Neural crest cell (in vitro differentiated cells): ENCODE data around the gene YARS1. TPM values are rescaled to one million over a fixed set of nuclear protein-coding genes. Genes with fewer than 3 reads are reported as not detected.

Experiments
- DNase-seq: peaks from one replicate; pipeline ENCODE4 v3.0.0; 2021; ENCODE audit warnings: low read depth, mixed read lengths, low spot score
- H3K27ac Mint-ChIP-seq: one replicate; pipeline ENCODE4 v1.8.0; 2021; ENCODE audit warnings: mild to moderate bottlenecking, mixed read lengths; ENCODE audit not compliant: unreplicated experiment
- H3K27me3 Mint-ChIP-seq: 2 replicates; pipeline ENCODE4 v1.8.0; 2021; ENCODE audit warnings: low read depth, mild to moderate bottlenecking, mixed read lengths
- H3K36me3 Mint-ChIP-seq: 2 replicates; pipeline ENCODE4 v1.8.0; 2021; ENCODE audit warnings: low read depth, mild to moderate bottlenecking, mixed read lengths
- H3K4me1 Mint-ChIP-seq: 2 replicates; pipeline ENCODE4 v1.8.0; 2021; ENCODE audit warnings: mixed read lengths
- H3K4me3 Mint-ChIP-seq: one replicate; pipeline ENCODE4 v1.8.0; 2021; ENCODE audit warnings: mild to moderate bottlenecking, mixed read lengths
- H3K9me3 Mint-ChIP-seq: 2 replicates; pipeline ENCODE4 v1.8.0; 2021; ENCODE audit warnings: mixed read lengths
- CTCF ChIP-seq: fragments of 200-600 bp; sonication (generic); conservative IDR thresholded peaks from 2 replicates; pipeline ENCODE4 v1.5.0; 2021; ENCODE audit warnings: antibody characterized with exemption, mild to moderate bottlenecking
- total RNA-seq: library from RNA; stranded (reverse); gene quantifications from 2 replicates; pipeline ENCODE4 v1.2.1, GENCODE V29; 2021

The YARS1 gene
- total RNA-seq, 1 donor from 2014 or later, result 140 TPM

- TF ChIP-seq CTCF, result no peak
- peak overlapping the region; percentile 45 for H3K4me3 Mint-ChIP-seq
- H3K9me3 Mint-ChIP-seq, result no peaks in the 10 kb centered on the region
- no peak for DNase-seq
- H3K4me1 Mint-ChIP-seq, result peaks cover 39% of the 10 kb centered on the region
- H3K27ac Mint-ChIP-seq, result no peak overlapping the region
- H3K27me3 Mint-ChIP-seq, result peaks cover 9% of the 10 kb centered on the region
- H3K36me3 Mint-ChIP-seq, result no peaks in the 10 kb centered on the region
These were observed 58.9 kb downstream of the YARS1 start for GRCh38 chr1:32758177-32758794.

- H3K4me3 Mint-ChIP-seq, result no peak overlapping the region
- peaks cover 39% of the 10 kb centered on the region for H3K4me1 Mint-ChIP-seq
These were observed 59.8 kb downstream of the YARS1 start for GRCh38 chr1:32757213-32757895.

GRCh38 chr1:32755810-32756159 lies 61.4 kb downstream of the YARS1 start:
- Mint-ChIP-seq H3K27me3 (peaks cover 14% of the 10 kb centered on the region), H3K4me1 (peaks cover 29% of the 10 kb centered on the region), H3K9me3 (no peaks in the 10 kb centered on the region), H3K27ac (no peak overlapping the region), H3K36me3 (no peaks in the 10 kb centered on the region), H3K4me3 (peak overlapping the region; percentile 92)
- no peak for TF ChIP-seq CTCF
- no peak for DNase-seq

More at GRCh38 chr1:32757213-32757895, 59.8 kb downstream of the YARS1 start:
- Mint-ChIP-seq H3K36me3 (no peaks in the 10 kb centered on the region), H3K27me3 (peaks cover 9% of the 10 kb centered on the region), H3K9me3 (no peaks in the 10 kb centered on the region), H3K27ac (no peak overlapping the region)
- no peak for TF ChIP-seq CTCF
- DNase-seq, result no peak

- no peak overlapping the region for H3K27ac Mint-ChIP-seq
- TF ChIP-seq CTCF, result no peak
These were observed 61.9 kb downstream of the YARS1 start for GRCh38 chr1:32755098-32755809.

GRCh38 chr1:32754317-32755097 lies 62.7 kb downstream of the YARS1 start:
- Mint-ChIP-seq H3K27ac (no peak overlapping the region), H3K4me3 (peak overlapping the region; percentile 92), H3K9me3 (no peaks in the 10 kb centered on the region), H3K4me1 (peaks cover 23% of the 10 kb centered on the region), H3K27me3 (peaks cover 14% of the 10 kb centered on the region), H3K36me3 (no peaks in the 10 kb centered on the region)
- peak; percentile 36 for DNase-seq
- TF ChIP-seq CTCF, result no peak

More at GRCh38 chr1:32755098-32755809, 61.9 kb downstream of the YARS1 start:
- H3K4me1 Mint-ChIP-seq, result peaks cover 29% of the 10 kb centered on the region
- H3K27me3 Mint-ChIP-seq, result peaks cover 14% of the 10 kb centered on the region
- peak overlapping the region; percentile 92 for H3K4me3 Mint-ChIP-seq
- no peak for DNase-seq
- H3K9me3 Mint-ChIP-seq, result no peaks in the 10 kb centered on the region
- H3K36me3 Mint-ChIP-seq, result no peaks in the 10 kb centered on the region
